Trophoblast cell (in vitro differentiated cells and primary cell): Measurements from ENCODE around the gene CHN2.

Source experiments
- DNase-seq, 2 donors: peaks; one replicate each; pipeline ENCODE4 v3.0.0-alpha.2; 2016
- H2AFZ ChIP-seq: 2 replicates; pipeline ENCODE4 v1.6.1; 2013; ENCODE audit warnings: low read length, moderate library complexity, mild to moderate bottlenecking; ENCODE audit not compliant: insufficient read depth, poor library complexity
- H2AK5ac ChIP-seq: 2 replicates; pipeline ENCODE4 v1.6.1; 2013; ENCODE audit warnings: mild to moderate bottlenecking, low read length
- H2BK120ac ChIP-seq: 2 replicates; pipeline ENCODE4 v1.6.1; 2013; ENCODE audit warnings: low read length, mild to moderate bottlenecking, moderate library complexity; ENCODE audit not compliant: insufficient read depth, poor library complexity
- H2BK12ac ChIP-seq: 2 replicates; pipeline ENCODE4 v1.6.1; 2013; ENCODE audit warnings: mild to moderate bottlenecking, low read length, moderate library complexity
- H2BK5ac ChIP-seq: 2 replicates; pipeline ENCODE4 v1.6.1; 2013; ENCODE audit warnings: low read length, low read depth, moderate library complexity, mild to moderate bottlenecking; ENCODE audit not compliant: poor library complexity
- H3K14ac ChIP-seq: 2 replicates; pipeline ENCODE4 v1.6.1; 2013; ENCODE audit warnings: mild to moderate bottlenecking, low read length
- H3K18ac ChIP-seq: 2 replicates; pipeline ENCODE4 v1.6.1; 2013; ENCODE audit warnings: mild to moderate bottlenecking, low read length
- H3K23ac ChIP-seq: 2 replicates; pipeline ENCODE4 v1.6.1; 2013; ENCODE audit warnings: low read length
- H3K27ac ChIP-seq: 2 replicates; pipeline ENCODE4 v1.5.1; 2013; ENCODE audit warnings: low read depth, mild to moderate bottlenecking, inconsistent platforms, low read length, moderate library complexity
- H3K27me3 ChIP-seq: 2 replicates; pipeline ENCODE4 v1.6.1; 2013; ENCODE audit warnings: inconsistent platforms, mild to moderate bottlenecking, low read length, moderate library complexity; ENCODE audit not compliant: insufficient read depth
- H3K36me3 ChIP-seq, 2 experiments: 1 replicate in 1 of 2; 2 replicates in 1 of 2; pipeline ENCODE4 v1.6.1; 2013; ENCODE audit warnings: low read length in 2 of 2, mild to moderate bottlenecking in 2 of 2, moderate library complexity in 1 of 2; ENCODE audit not compliant: insufficient read depth in 2 of 2, control insufficient read depth in 1 of 2
- H3K4ac ChIP-seq: 2 replicates; pipeline ENCODE4 v1.6.1; 2013; ENCODE audit warnings: low read depth, mild to moderate bottlenecking, low read length, moderate library complexity
- H3K4me1 ChIP-seq, 2 experiments: 1 replicate in 1 of 2; 2 replicates in 1 of 2; pipeline ENCODE4 v1.6.1; 2013; ENCODE audit warnings: low read length in 2 of 2, mild to moderate bottlenecking in 2 of 2, moderate library complexity in 1 of 2; ENCODE audit not compliant: insufficient read depth in 2 of 2, control insufficient read depth in 1 of 2
- H3K4me2 ChIP-seq: 2 replicates; pipeline ENCODE4 v1.6.1; 2013; ENCODE audit warnings: inconsistent platforms, mild to moderate bottlenecking, low read length, moderate library complexity
- H3K4me3 ChIP-seq: 2 replicates; pipeline ENCODE4 v1.5.1; 2013; ENCODE audit warnings: mild to moderate bottlenecking, low read depth, low read length, inconsistent platforms
- H3K79me1 ChIP-seq: one replicate; pipeline ENCODE4 v1.6.1; 2013; ENCODE audit warnings: low read length
- H3K79me2 ChIP-seq: 2 replicates; pipeline ENCODE4 v1.6.1; 2013; ENCODE audit warnings: low read length, mild to moderate bottlenecking; ENCODE audit not compliant: control insufficient read depth, insufficient read depth, poor library complexity
- H3K9ac ChIP-seq: 2 replicates; pipeline ENCODE4 v1.6.1; 2013; ENCODE audit warnings: mild to moderate bottlenecking, low read length
- H3K9me3 ChIP-seq: 2 replicates; pipeline ENCODE4 v1.6.1; 2013; ENCODE audit warnings: low read depth, mild to moderate bottlenecking, control low read depth, inconsistent platforms, low read length; ENCODE audit not compliant: insufficient read depth
- H4K12ac ChIP-seq: 2 replicates; pipeline ENCODE4 v1.6.1; 2013; ENCODE audit warnings: low read depth, mild to moderate bottlenecking, low read length, moderate library complexity
- H4K8ac ChIP-seq: 2 replicates; pipeline ENCODE4 v1.6.1; 2013; ENCODE audit warnings: low read depth, mild to moderate bottlenecking, low read length, moderate library complexity
- H4K91ac ChIP-seq: one replicate; pipeline ENCODE4 v1.6.1; 2013; ENCODE audit warnings: low read depth, mild to moderate bottlenecking, low read length, moderate library complexity
- WGBS: extraction: QIAGEN DNeasy Blood & Tissue Kit; methylation state at CpG from one replicate; pipeline ENCODE4 v1.1.7; 2013; ENCODE audit warnings: missing lambda C conversion rate; ENCODE audit not compliant: insufficient read length, insufficient coverage; ENCODE audit errors: extremely low coverage; 5-methylcytosine and 5-hydroxymethylcytosine counted together

Gene CHN2

GRCh38 chr7:29469281-29469680 lies 274.7 kb downstream of the CHN2 start:
- Histone ChIP-seq H2BK5ac (no peak overlapping the region), H3K4me2 (no peak overlapping the region), H4K91ac (no peak overlapping the region), H2AK5ac (no peak overlapping the region), H3K23ac (no peak overlapping the region), H2BK120ac (no peak overlapping the region), H3K27me3 (no peaks in the 10 kb centered on the region), H3K4me3 (no peak overlapping the region), H2AFZ (no peak overlapping the region), H3K9ac (no peak overlapping the region), H3K4me1 (no peaks in the 10 kb centered on the region), H3K79me1 (peaks cover 1% of the 10 kb centered on the region), H3K9me3 (no peaks in the 10 kb centered on the region), H3K36me3 (peaks cover 0 to 3% of the 10 kb centered on the region in 2 experiments), H2BK12ac (no peak overlapping the region), H3K18ac (no peak overlapping the region), H3K4ac (no peak overlapping the region), H3K27ac (no peak overlapping the region), H3K79me2 (no peaks in the 10 kb centered on the region), H3K14ac (no peak overlapping the region), H4K12ac (no peak overlapping the region), H4K8ac (no peak overlapping the region)
- no peak for DNase-seq
- no CpG with 5 or more reads among the region's 3 CpGs for WGBS

GRCh38 chr7:29469976-29470557 lies 275.5 kb downstream of the CHN2 start:
- no peak overlapping the region for H2AFZ ChIP-seq
- no peak overlapping the region for H2BK12ac ChIP-seq
- no peak overlapping the region for H3K4me3 ChIP-seq
- H3K27me3 ChIP-seq, result no peaks in the 10 kb centered on the region
- H4K12ac ChIP-seq, result no peak overlapping the region
- no peaks in the 10 kb centered on the region for H3K4me1 ChIP-seq
- no peaks in the 10 kb centered on the region for H3K9me3 ChIP-seq
- peaks cover 0 to 2% of the 10 kb centered on the region in 2 experiments for H3K36me3 ChIP-seq
- H3K9ac ChIP-seq, result no peak overlapping the region
- H3K23ac ChIP-seq, result no peak overlapping the region
- no peak overlapping the region for H3K18ac ChIP-seq
- H3K79me1 ChIP-seq, result peaks cover 1% of the 10 kb centered on the region
- H2BK5ac ChIP-seq, result no peak overlapping the region
- no peak overlapping the region for H4K8ac ChIP-seq
- H4K91ac ChIP-seq, result no peak overlapping the region
- H3K79me2 ChIP-seq, result no peaks in the 10 kb centered on the region
- no peak overlapping the region for H3K4me2 ChIP-seq
- H2AK5ac ChIP-seq, result no peak overlapping the region
- no peak for DNase-seq
- H3K4ac ChIP-seq, result no peak overlapping the region
- no CpG with 5 or more reads among the region's 3 CpGs for WGBS
- H3K14ac ChIP-seq, result no peak overlapping the region
- no peak overlapping the region for H2BK120ac ChIP-seq
- no peak overlapping the region for H3K27ac ChIP-seq

- Histone ChIP-seq H4K8ac (no peak overlapping the region), H2AFZ (no peak overlapping the region), H3K23ac (no peak overlapping the region), H3K79me1 (peaks cover 1% of the 10 kb centered on the region), H3K36me3 (peaks cover 0 to 2% of the 10 kb centered on the region in 2 experiments), H2BK12ac (no peak overlapping the region), H3K9me3 (no peaks in the 10 kb centered on the region), H4K12ac (no peak overlapping the region), H3K14ac (no peak overlapping the region), H3K18ac (no peak overlapping the region), H2AK5ac (no peak overlapping the region), H3K27ac (no peak overlapping the region), H3K4me3 (no peak overlapping the region), H3K4me1 (no peaks in the 10 kb centered on the region), H2BK5ac (no peak overlapping the region), H3K4ac (no peak overlapping the region), H3K9ac (no peak overlapping the region), H3K27me3 (no peaks in the 10 kb centered on the region), H3K79me2 (no peaks in the 10 kb centered on the region), H2BK120ac (no peak overlapping the region), H4K91ac (no peak overlapping the region), H3K4me2 (no peak overlapping the region)
- no CpG with 5 or more reads among the region's 13 CpGs for WGBS
- no peak for DNase-seq
These were observed 277.0 kb downstream of the CHN2 start for GRCh38 chr7:29471444-29472138.

- H3K4me1 ChIP-seq, result peaks cover 10 to 11% of the 10 kb centered on the region in 2 experiments
- H3K4ac ChIP-seq, result no peak overlapping the region
- H4K8ac ChIP-seq, result no peak overlapping the region
- H4K91ac ChIP-seq, result no peak overlapping the region
- no peak overlapping the region for H2AK5ac ChIP-seq
- H4K12ac ChIP-seq, result no peak overlapping the region
- H3K23ac ChIP-seq, result no peak overlapping the region
- WGBS, result no CpG with 5 or more reads among the region's 4 CpGs
- H2BK5ac ChIP-seq, result no peak overlapping the region
- no peak overlapping the region for H2BK120ac ChIP-seq
- no peaks in the 10 kb centered on the region for H3K79me1 ChIP-seq
- H2AFZ ChIP-seq, result no peak overlapping the region
- H3K4me2 ChIP-seq, result no peak overlapping the region
- H3K27ac ChIP-seq, result no peak overlapping the region
- no peak for DNase-seq
- no peaks in the 10 kb centered on the region for H3K79me2 ChIP-seq
- H3K4me3 ChIP-seq, result no peak overlapping the region
- H3K36me3 ChIP-seq, result peaks cover 0 to 5% of the 10 kb centered on the region in 2 experiments
- H3K18ac ChIP-seq, result no peak overlapping the region
- no peak overlapping the region for H2BK12ac ChIP-seq
- no peak overlapping the region for H3K14ac ChIP-seq
- no peaks in the 10 kb centered on the region for H3K27me3 ChIP-seq
- H3K9ac ChIP-seq, result no peak overlapping the region
- H3K9me3 ChIP-seq, result no peaks in the 10 kb centered on the region
These were observed 282.3 kb downstream of the CHN2 start for GRCh38 chr7:29476916-29477315.
